Measurements from ENCODE around the gene PEX3. TPM values are rescaled to one million over a fixed set of nuclear protein-coding genes. Genes with fewer than 3 reads are reported as not detected.

The PEX3 gene
- total RNA-seq, 3 donors from 2014 or later = 10.0 to 13.6 (median 12.7) TPM

GRCh38 chr6:143515766-143516355, 65.3 kb downstream of the PEX3 start:
- Histone ChIP-seq H3K4me3 (no peak overlapping the region), H3K36me3 (ENCODE audit: low read depth) (no peaks in the 10 kb centered on the region), H3K9me3 (no peaks in the 10 kb centered on the region), H3K4me1 (ENCODE audit: low read depth) (peaks cover 3% of the 10 kb centered on the region)
- DNase-seq (no peak), ATAC-seq (no peak)
- intact Hi-C loops (cut with DNase I, micrococcal nuclease) = no loop called here
- TF ChIP-seq CTCF (IDR thresholded peaks at IDR 0.05) = no peak

- no peaks in the 10 kb centered on the region for H3K36me3 ChIP-seq (ENCODE audit: low read depth)
- peak in 1 of 3 donors; percentile 48 for DNase-seq
- peaks cover 3% of the 10 kb centered on the region for H3K4me1 ChIP-seq (ENCODE audit: low read depth)
- TF ChIP-seq CTCF (IDR thresholded peaks at IDR 0.05) = no peak
- intact Hi-C loops (cut with DNase I, micrococcal nuclease) = no loop called here
- no peaks in the 10 kb centered on the region for H3K9me3 ChIP-seq
- ATAC-seq = peak; percentile 70
- no peak overlapping the region for H3K4me3 ChIP-seq
Measured at GRCh38 chr6:143516690-143517446, 66.3 kb downstream of the PEX3 start.

- DNase-seq = no peak
- TF ChIP-seq CTCF (IDR thresholded peaks at IDR 0.05) = no peak
- no peak for ATAC-seq
- Histone ChIP-seq H3K4me1 (ENCODE audit: low read depth) (peaks cover 3% of the 10 kb centered on the region), H3K4me3 (no peak overlapping the region), H3K36me3 (ENCODE audit: low read depth) (no peaks in the 10 kb centered on the region), H3K9me3 (no peaks in the 10 kb centered on the region)
- intact Hi-C loops (cut with DNase I, micrococcal nuclease) = no loop called here
Measured at GRCh38 chr6:143517447-143517773, 66.8 kb downstream of the PEX3 start.

- ATAC-seq = no peak
- no peaks in the 10 kb centered on the region for H3K9me3 ChIP-seq
- no peak for TF ChIP-seq CTCF (IDR thresholded peaks at IDR 0.05)
Measured at GRCh38 chr6:143522039-143522600, 71.5 kb downstream of the PEX3 start.

GRCh38 chr6:143525356-143525755, 74.8 kb downstream of the PEX3 start:
- ATAC-seq (no peak), DNase-seq (no peak)
- TF ChIP-seq CTCF (IDR thresholded peaks at IDR 0.05) = no peak
- H3K9me3 ChIP-seq = no peaks in the 10 kb centered on the region
- H3K36me3 ChIP-seq (ENCODE audit: low read depth) = no peaks in the 10 kb centered on the region
- H3K4me1 ChIP-seq (ENCODE audit: low read depth) = no peaks in the 10 kb centered on the region
- intact Hi-C loops (cut with DNase I, micrococcal nuclease) = no loop called here
- no peak overlapping the region for H3K4me3 ChIP-seq

More at GRCh38 chr6:143522039-143522600, 71.5 kb downstream of the PEX3 start:
- Histone ChIP-seq H3K4me1 (ENCODE audit: low read depth) (no peaks in the 10 kb centered on the region), H3K4me3 (no peak overlapping the region), H3K36me3 (ENCODE audit: low read depth) (no peaks in the 10 kb centered on the region)
- no peak for DNase-seq
- intact Hi-C loops (cut with DNase I, micrococcal nuclease) = no loop called here

Data from mucosa of descending colon (tissue), 3 donors.